ENCODE results near the gene GALNS.

Gene GALNS

GRCh38 chr16:88787579-88788314, 69.0 kb downstream of the GALNS start:
- no peak for DNase-seq

- peak in 47 of 58 donors; percentile 9 to 70 (median 44) for DNase-seq
Observed at GRCh38 chr16:88785106-88785924, 71.4 kb downstream of the GALNS start, which contains the start of gene PIEZO1. Gene PIEZO1, minus strand, starts transcription at chr16:88785220. Its CDS starts 256 bp downstream, at chr16:88784964.

- DNase-seq: no peak
Observed at GRCh38 chr16:88784856-88785105, 72.0 kb downstream of the GALNS start.

- DNase-seq: peak in 6 of 58 donors; percentile 22 to 41 (median 32)
Observed at GRCh38 chr16:88784074-88784855, 72.5 kb downstream of the GALNS start.

- DNase-seq: peak in 52 of 58 donors; percentile 17 to 84 (median 54)
Observed at GRCh38 chr16:88783391-88784073, 73.2 kb downstream of the GALNS start.

GRCh38 chr16:88782454-88783390, 74.0 kb downstream of the GALNS start:
- DNase-seq: peak in 20 of 58 donors; percentile 15 to 69 (median 36)

GRCh38 chr16:88781140-88782077, 75.3 kb downstream of the GALNS start:
- peak in 1 of 58 donors; percentile 22 for DNase-seq

- no peak for DNase-seq
Observed at GRCh38 chr16:88780142-88781062, 76.3 kb downstream of the GALNS start.

GRCh38 chr16:88779406-88780141, 77.2 kb downstream of the GALNS start:
- DNase-seq: no peak

- DNase-seq: no peak
Observed at GRCh38 chr16:88778541-88779065, 78.1 kb downstream of the GALNS start.

- peak in 1 of 58 donors; percentile 23 for DNase-seq
Observed at GRCh38 chr16:88778271-88778525, 78.5 kb downstream of the GALNS start.

- DNase-seq: no peak
Observed at GRCh38 chr16:88777471-88778270, 79.1 kb downstream of the GALNS start.

- no peak for DNase-seq
Observed at GRCh38 chr16:88775825-88776224, 80.9 kb downstream of the GALNS start.

GRCh38 chr16:88774544-88775393, 82.0 kb downstream of the GALNS start:
- no peak for DNase-seq

GRCh38 chr16:88773812-88774291, 82.9 kb downstream of the GALNS start:
- no peak for DNase-seq
